BJ (cell line): Measurements from ENCODE around the gene STK17A. TPM values are rescaled to one million over a fixed set of nuclear protein-coding genes. Genes with fewer than 3 reads are reported as not detected.

Experiments
- CTCF ChIA-PET: fragments of 350-600 bp; formaldehyde crosslinking; extraction: SDS; loops from one replicate; lab custom pipeline; 2021; ENCODE audit warnings: antibody characterized with exemption, inconsistent platforms; lab: Yijun Ruan, JAX
- POLR2A ChIA-PET: fragments of 300-600 bp; sonication (Branson Sonifier 250); formaldehyde crosslinking; extraction: SDS; loops from one replicate; lab custom pipeline; 2021; ENCODE audit warnings: antibody characterized with exemption; lab: Charles Lee
- DNase-seq: peaks from one replicate; pipeline ENCODE4 v3.0.0-alpha.2; 2011; ENCODE audit warnings: low read depth
- H3K27me3 ChIP-seq: 2 replicates; pipeline ENCODE4 v1.6.0; 2011; ENCODE audit warnings: low read length; ENCODE audit not compliant: control insufficient read depth, insufficient read depth
- H3K36me3 ChIP-seq: 2 replicates; pipeline ENCODE4 v1.5.1; 2011; ENCODE audit warnings: low read length; ENCODE audit not compliant: control insufficient read depth, insufficient read depth
- H3K4me3 ChIP-seq: 2 replicates; pipeline ENCODE4 v1.5.1; 2011; ENCODE audit warnings: low read depth, mild to moderate bottlenecking, control low read depth, low read length
- CTCF ChIP-seq: IDR thresholded peaks from 2 replicates; pipeline ENCODE4 v1.5.1; 2011; ENCODE audit warnings: low read depth, mild to moderate bottlenecking, control low read depth, inconsistent platforms, low read length, moderate library complexity; ENCODE audit not compliant: insufficient read depth
- polyA plus RNA-seq: library from polyadenylated mRNA; depleted of rRNA; stranded (reverse); fragments of >200 nt; gene quantifications from 2 replicates; pipeline ENCODE4 v1.2.3, GENCODE V29; 2011

STK17A gene
- polyA plus RNA-seq, 1 experiment = 12.3 TPM

DNA sequence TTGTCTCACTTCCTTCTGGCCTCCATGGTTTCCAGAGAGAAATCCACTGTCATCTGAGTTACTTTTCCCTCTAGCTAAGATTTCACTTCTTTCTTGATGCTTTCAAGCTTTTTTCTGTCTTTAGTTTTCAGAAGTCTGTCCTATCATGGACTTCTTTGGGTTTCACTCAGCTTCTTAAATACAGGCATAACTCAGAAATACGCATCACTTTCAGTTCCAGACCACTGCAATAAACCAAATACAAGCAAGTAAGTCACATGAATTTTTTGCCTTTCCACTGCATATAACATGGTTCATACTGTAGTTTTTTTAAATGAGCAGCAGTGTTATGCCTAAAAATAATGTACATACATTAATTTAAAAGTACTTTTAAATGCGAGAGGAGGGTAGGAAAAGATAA lies 48.7 kb downstream of the STK17A start:
- DNase-seq = no peak
- no peak for TF ChIP-seq CTCF
- no peaks in the 10 kb centered on the region; the same call in none of the 2 replicates for H3K36me3 ChIP-seq
- CTCF ChIA-PET = interaction anchor here (1.6 kb wide), 1 partner anchor 49 kb away, joined by 8 read pairs; the partner anchor contains the start of gene STK17A
- no peak overlapping the region for H3K4me3 ChIP-seq
- POLR2A ChIA-PET = no interaction called here
- no peaks in the 10 kb centered on the region for H3K27me3 ChIP-seq

- ChIA-PET CTCF (interaction anchor here (1.1 to 1.6 kb wide), 2 partner anchors 38 to 50 kb away, joined by 3 to 8 read pairs; partner anchors contain the start of gene STK17A), POLR2A (no interaction called here)
- no peak overlapping the region for H3K4me3 ChIP-seq
- DNase-seq = no peak
- no peak for TF ChIP-seq CTCF
- no peaks in the 10 kb centered on the region for H3K27me3 ChIP-seq
- no peaks in the 10 kb centered on the region; the same call in none of the 2 replicates for H3K36me3 ChIP-seq
These were observed 49.8 kb downstream of the STK17A start for GRCh38 chr7:43632746-43633145.

- H3K4me3 ChIP-seq = no peak overlapping the region
- H3K36me3 ChIP-seq = peaks cover 1% of the 10 kb centered on the region
- CTCF ChIA-PET = interaction anchor here (1.5 kb wide), 1 partner anchor 52 kb away, joined by 4 read pairs; the partner anchor contains the start of gene STK17A
- TF ChIP-seq CTCF = no peak
- POLR2A ChIA-PET = no interaction called here
- no peak for DNase-seq
- no peaks in the 10 kb centered on the region for H3K27me3 ChIP-seq
These were observed 51.5 kb downstream of the STK17A start for GRCh38 chr7:43634384-43634783.

GRCh38 chr7:43636093-43636492 lies 53.2 kb downstream of the STK17A start:
- peaks cover 4% of the 10 kb centered on the region for H3K36me3 ChIP-seq
- no peaks in the 10 kb centered on the region for H3K27me3 ChIP-seq
- CTCF ChIA-PET = no interaction called here
- POLR2A ChIA-PET = no interaction called here
- DNase-seq = no peak
- no peak overlapping the region for H3K4me3 ChIP-seq
- TF ChIP-seq CTCF = no peak

- ChIA-PET POLR2A (no interaction called here), CTCF (interaction anchor here (0.6 kb wide), 1 partner anchor 11 kb away, joined by 3 read pairs; no protein-coding TSS in a partner anchor)
- H3K4me3 ChIP-seq = no peak overlapping the region
- H3K27me3 ChIP-seq = no peaks in the 10 kb centered on the region
- no peak for TF ChIP-seq CTCF
- no peak for DNase-seq
- H3K36me3 ChIP-seq = peaks cover 9% of the 10 kb centered on the region
These were observed 54.4 kb downstream of the STK17A start for GRCh38 chr7:43637114-43637806.
